Lower leg skin (tissue), 4 donors: ENCODE results near the gene NHERF1. TPM values are rescaled to one million over a fixed set of nuclear protein-coding genes. Genes with fewer than 3 reads are reported as not detected.

ENCODE experiments used
- DNase-seq, 2 donors: peaks; one replicate each; pipeline ENCODE4 v3.0.0-alpha.2; 2019; ENCODE audit warnings: low spot score in 2 of 2
- H3K4me3 ChIP-seq: fragments of 200-600 bp; sonication (generic); 2 replicates; pipeline ENCODE4 v1.5.1; 2017; ENCODE audit warnings: mild to moderate bottlenecking, low read depth; ENCODE audit not compliant: poor library complexity, severe bottlenecking
- CTCF ChIP-seq, 3 donors: fragments of 450-650 bp; IDR thresholded peaks; one replicate each; pipeline ENCODE4 v1.5.1; 2016; ENCODE audit warnings: antibody characterized with exemption in 3 of 3, mild to moderate bottlenecking in 3 of 3, moderate library complexity in 2 of 3
- POLR2A ChIP-seq, 2 donors: fragments of 450-650 bp; IDR thresholded peaks; one replicate each; pipeline ENCODE4 v1.6.1; 2016 to 2017; ENCODE audit warnings: antibody characterized with exemption in 2 of 2, mild to moderate bottlenecking in 1 of 2, moderate library complexity in 1 of 2
- WGBS, 2 donors: methylation state at CpG; one replicate each; pipeline ENCODE4 v1.1.5; 2018; 5-methylcytosine and 5-hydroxymethylcytosine counted together
- intact Hi-C: fragments of 100-400 bp; cut with DNase I; formaldehyde crosslinking; loops from one replicate; pipeline ENCODE4 v1.15.0; 2023; ENCODE audit warnings: low total_unique reads
- total RNA-seq, 4 donors: library from RNA; depleted of rRNA; stranded (reverse); fragments of >200 nt; gene quantifications; one replicate each; pipeline ENCODE4 v1.1.0, GENCODE V29; 2016

Gene NHERF1
- total RNA-seq, 4 donors from 2014 or later: 47.6 to 67.7 (median 58.6) TPM

GRCh38 chr17:74775409-74776043, 27.1 kb downstream of the NHERF1 start:
- 35 to 37% methylated on average over 12 of the region's 12 CpGs for WGBS, 2 donors
- H3K4me3 ChIP-seq: peak overlapping the region; percentile 81
- intact Hi-C loops: no loop called here
- no peak for TF ChIP-seq POLR2A (IDR thresholded peaks at IDR 0.05)
- no peak for TF ChIP-seq CTCF (IDR thresholded peaks at IDR 0.05)
- DNase-seq: no peak

GRCh38 chr17:74776044-74776962, 27.9 kb downstream of the NHERF1 start, which contains the start of gene NAT9:
Gene NAT9, minus strand, starts transcription at chr17:74776345. Its CDS starts 647 bp downstream, at chr17:74775698.
- WGBS, 2 donors: 1% methylated on average over 34 to 50 of the region's 64 CpGs

GRCh38 chr17:74776990-74777389, 28.6 kb downstream of the NHERF1 start:
- peak overlapping the region; percentile 38 for H3K4me3 ChIP-seq
- DNase-seq: no peak
- 39 to 40% methylated on average over 10 of the region's 10 CpGs for WGBS, 2 donors
- intact Hi-C loops: no loop called here
- TF ChIP-seq POLR2A (IDR thresholded peaks at IDR 0.05) (no peak), CTCF (IDR thresholded peaks at IDR 0.05) (no peak)

More at GRCh38 chr17:74776044-74776962, 27.9 kb downstream of the NHERF1 start, which contains the start of gene NAT9:
- intact Hi-C loops: no loop called here
- TF ChIP-seq POLR2A (IDR thresholded peaks at IDR 0.05) (no peak), CTCF (IDR thresholded peaks at IDR 0.05) (no peak)
- peak within 1 kb of the TSS; percentile 81 for H3K4me3 ChIP-seq
- DNase-seq: peak; percentile 94 to 100

GRCh38 chr17:74777901-74778515, 29.6 kb downstream of the NHERF1 start:
- WGBS, 2 donors: 76 to 88% methylated on average over 6 of the region's 6 CpGs
- intact Hi-C loops: no loop called here
- no peak overlapping the region for H3K4me3 ChIP-seq
- TF ChIP-seq POLR2A (IDR thresholded peaks at IDR 0.05) (no peak), CTCF (IDR thresholded peaks at IDR 0.05) (no peak)
- DNase-seq: no peak

DNA sequence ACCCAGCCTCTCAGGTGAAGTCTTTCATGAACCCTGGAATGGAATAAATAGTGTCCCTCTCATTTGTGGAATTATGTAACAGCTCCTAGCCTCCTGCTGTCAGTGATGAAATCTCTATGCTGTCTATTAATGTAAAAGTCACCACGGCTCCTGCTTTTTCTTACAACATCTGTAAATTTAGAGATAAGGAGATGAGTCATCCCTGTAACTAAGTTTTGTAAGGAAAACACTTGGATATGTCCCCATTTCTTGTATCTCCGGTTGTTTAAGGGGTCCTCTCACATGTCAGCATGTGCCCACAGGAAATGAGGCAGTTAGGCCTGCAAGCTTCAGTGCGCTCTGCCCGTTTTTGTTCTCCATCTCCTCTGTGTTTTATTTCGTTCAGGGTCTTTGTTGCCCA, 30.5 kb downstream of the NHERF1 start:
- no peak overlapping the region for H3K4me3 ChIP-seq
- no peak for DNase-seq
- no peak for TF ChIP-seq CTCF (IDR thresholded peaks at IDR 0.05)
- no peak for TF ChIP-seq POLR2A (IDR thresholded peaks at IDR 0.05)
- WGBS, 2 donors: 65 to 66% methylated on average over 5 of the region's 5 CpGs
- intact Hi-C loops: no loop called here
